Measurements from ENCODE around the gene MRTFA. TPM values are rescaled to one million over a fixed set of nuclear protein-coding genes. Genes with fewer than 3 reads are reported as not detected.

Gene MRTFA
- total and polyA plus RNA-seq, 4 donors = 7.5 to 22.0 (median 9.6) TPM

GRCh38 chr22:40452730-40453487 is 183.6 kb downstream of the MRTFA start:
- peaks cover 0 to 3% (median 0%) of the 10 kb centered on the region in 4 donors for H3K36me3 ChIP-seq (ENCODE audit: control insufficient read depth in 4 of 4, insufficient read depth in 3 of 4, low read depth in 1 of 4, low read length in 3 of 4)

GRCh38 chr22:40451210-40451609 is 185.3 kb downstream of the MRTFA start:
- H3K27ac ChIP-seq (ENCODE audit: low read depth in 1 of 2, low read length in 2 of 2) = no peak overlapping the region
- no peak overlapping the region for H3K9ac ChIP-seq (ENCODE audit: low read depth in 1 of 2, low read length in 2 of 2)
- H3K4me1 ChIP-seq (ENCODE audit: control insufficient read depth in 4 of 4, insufficient read depth in 4 of 4, low read length in 3 of 4) = peaks cover 0 to 6% (median 1%) of the 10 kb centered on the region in 4 donors
- WGBS = 79% methylated on average over 8 of the region's 8 CpGs
- DNase-seq (ENCODE audit: low spot score) = no peak
- H3K9me3 ChIP-seq (ENCODE audit: control insufficient read depth in 4 of 4, low read length in 3 of 4) = no peaks in the 10 kb centered on the region
- no peaks in the 10 kb centered on the region for H3K27me3 ChIP-seq (ENCODE audit: control insufficient read depth in 4 of 4, insufficient read depth in 4 of 4, low read length in 3 of 4)
- peaks cover 0 to 3% (median 0%) of the 10 kb centered on the region in 4 donors for H3K36me3 ChIP-seq (ENCODE audit: control insufficient read depth in 4 of 4, insufficient read depth in 3 of 4, low read depth in 1 of 4, low read length in 3 of 4)
- H3K4me3 ChIP-seq (ENCODE audit: low read depth in 1 of 3, low read length in 3 of 3) = no peak overlapping the region
- TF ChIP-seq JUND (IDR thresholded peaks at IDR 0.05) = no peak
- TF ChIP-seq ATF3 (IDR thresholded peaks at IDR 0.05) = no peak
- TF ChIP-seq RXRA (IDR thresholded peaks at IDR 0.05) = no peak
- no peak for TF ChIP-seq FOXA2 (IDR thresholded peaks at IDR 0.05)
- no peak for TF ChIP-seq GABPA (IDR thresholded peaks at IDR 0.05 in 1 of 2, conservative IDR thresholded peaks at IDR 0.05 in 1 of 2)
- no peak for TF ChIP-seq YY1 (IDR thresholded peaks at IDR 0.05)
- no peak for TF ChIP-seq TAF1 (conservative IDR thresholded peaks at IDR 0.05)
- no peak for TF ChIP-seq FOXA1 (IDR thresholded peaks at IDR 0.05)
- TF ChIP-seq NR2F2 (IDR thresholded peaks at IDR 0.05) = no peak
- no peak for TF ChIP-seq REST (IDR thresholded peaks at IDR 0.05)
- no peak for TF ChIP-seq MAX (IDR thresholded peaks at IDR 0.05)
- no peak for TF ChIP-seq SP1 (IDR thresholded peaks at IDR 0.05)
- TF ChIP-seq RAD21 (IDR thresholded peaks at IDR 0.05) = no peak
- no peak for TF ChIP-seq HNF4G (IDR thresholded peaks at IDR 0.05)
- TF ChIP-seq ZBTB33 (IDR thresholded peaks at IDR 0.05) = no peak
- TF ChIP-seq EGR1 (IDR thresholded peaks at IDR 0.05; ENCODE audit: low read depth in 2 of 2) = no peak

More at GRCh38 chr22:40452730-40453487, 183.6 kb downstream of the MRTFA start:
- Histone ChIP-seq H3K27me3 (ENCODE audit: control insufficient read depth in 4 of 4, insufficient read depth in 4 of 4, low read length in 3 of 4) (no peaks in the 10 kb centered on the region), H3K4me1 (ENCODE audit: control insufficient read depth in 4 of 4, insufficient read depth in 4 of 4, low read length in 3 of 4) (peaks cover 0 to 6% (median 1%) of the 10 kb centered on the region in 4 donors), H3K27ac (ENCODE audit: low read depth in 1 of 2, low read length in 2 of 2) (no peak overlapping the region), H3K9ac (ENCODE audit: low read depth in 1 of 2, low read length in 2 of 2) (no peak overlapping the region), H3K9me3 (ENCODE audit: control insufficient read depth in 4 of 4, low read length in 3 of 4) (no peaks in the 10 kb centered on the region), H3K4me3 (ENCODE audit: low read depth in 1 of 3, low read length in 3 of 3) (no peak overlapping the region)
- WGBS = 85% methylated on average over 11 of the region's 11 CpGs
- TF ChIP-seq CTCF (IDR thresholded peaks at IDR 0.05; ENCODE audit: low read depth, low read length, missing input control) (no peak), ZBTB33 (IDR thresholded peaks at IDR 0.05) (no peak)
- DNase-seq (ENCODE audit: low spot score) = no peak
